Heart right ventricle (tissue), 16 donors: ENCODE results near the gene HERC5. TPM values are rescaled to one million over a fixed set of nuclear protein-coding genes. Genes with fewer than 3 reads are reported as not detected.

Experiments
- ATAC-seq, 8 donors: fragments of 200-7000 bp; cut with Tn5 transposase; one replicate each; pipeline ENCODE4 v1.9.1; 2020; ENCODE audit warnings: mild to moderate bottlenecking in 8 of 8, moderate library complexity in 8 of 8, moderate number of reproducible peaks in 1 of 8
- DNase-seq, 2 donors: peaks; one replicate each; pipeline ENCODE4 v3.0.0-alpha.2; 2020
- H3K27ac ChIP-seq, 10 donors: fragments of 200-600 bp; sonication (generic) in 2 of 10; one replicate each; pipeline versions ENCODE4 v1.5.0 to v1.8.0; 2020 to 2022; ENCODE audit warnings: mild to moderate bottlenecking in 3 of 10
- H3K27me3 ChIP-seq, 7 donors: fragments of 200-600 bp; one replicate each; pipeline ENCODE4 v1.8.0; 2021 to 2022; ENCODE audit warnings: mild to moderate bottlenecking in 2 of 7
- H3K36me3 ChIP-seq, 9 donors: fragments of 200-600 bp; sonication (generic) in 1 of 9; one replicate each; pipeline versions ENCODE4 v1.5.0 to v1.8.0; 2020 to 2022; ENCODE audit warnings: mild to moderate bottlenecking in 2 of 9
- H3K4me1 ChIP-seq, 9 donors: fragments of 200-600 bp; sonication (generic) in 1 of 9; one replicate each; pipeline versions ENCODE4 v1.5.0 to v1.8.0; 2020 to 2022; ENCODE audit warnings: mild to moderate bottlenecking in 4 of 9
- H3K4me3 ChIP-seq, 10 donors: fragments of 200-600 bp; sonication (generic) in 2 of 10; one replicate each; pipeline versions ENCODE4 v1.5.0 to v1.8.0; 2020 to 2022; ENCODE audit warnings: mild to moderate bottlenecking in 7 of 10, moderate library complexity in 2 of 10
- H3K9me3 ChIP-seq, 11 donors: fragments of 200-600 bp in 10 of 11; sonication (generic) in 2 of 11; one replicate each; pipeline versions ENCODE4 v1.5.0 to v1.8.0; 2013 to 2022; ENCODE audit warnings: mild to moderate bottlenecking in 2 of 11, control low read depth in 1 of 11, moderate library complexity in 1 of 11
- CTCF ChIP-seq, 9 donors: fragments of 200-600 bp; sonication (generic) in 2 of 9; IDR thresholded peaks; one replicate each; pipeline versions ENCODE4 v1.5.0 to v1.8.0; 2021 to 2022; ENCODE audit warnings: antibody characterized with exemption in 9 of 9, mild to moderate bottlenecking in 5 of 9, moderate library complexity in 1 of 9
- WGBS, 2 donors: extraction: QIAGEN DNeasy Blood & Tissue Kit; methylation state at CpG; one replicate each; pipeline ENCODE4 v1.1.7; 2013; ENCODE audit warnings: inconsistent platforms in 1 of 2; 5-methylcytosine and 5-hydroxymethylcytosine counted together
- intact Hi-C, 10 donors: fragments of 100-400 bp; cut with DNase I; formaldehyde crosslinking; loops; one replicate each; pipeline versions ENCODE4 v1.11.1 to v1.14.2; 2022
- polyA plus RNA-seq, 2 donors: library from polyadenylated mRNA; stranded (reverse); fragments of 200-250 nt; gene quantifications; one replicate each; pipeline ENCODE4 v1.2.3, GENCODE V29; 2013
- total RNA-seq, 10 donors: library from RNA; stranded (reverse); fragmentation: NEBNext Ultra II Directional in 3 of 10; extraction: Animal tissue kit (Norgen Biotek cat#: 25700) in 3 of 10; gene quantifications; one replicate each; pipeline versions ENCODE4 v1.2.1 to v1.2.4, GENCODE V29; 2021 to 2023
- donor health status: Arrhythmogenic right ventricular cardiomyopathy.
- donor health status: ischemic (EF 13 %, LVEDD 7.1; RV severe dilation, severe dysfunction).
- donor health status: healthy with polysubstance abuse.
- donor health status: DM: no; HTN: yes; CAD: no.
- donor health status: DM: no; HTN: no; CAD: no.
- donor health status: ischemic (EF 25% LVEDD 6.9; RV normal size, moderate dysfunction).
- donor health status: ischemic (EF 25% LVEDD 5.7; RV mildly dilated, moderate dysfunction).
- donor health status: healthy.
- donor health status: DM: yes; HTN: yes; CAD: no.
- donor health status: Ischemic cardiomyopathy.
- donor health status: ischemic (EF 35%, LVEDD 5.7; RV mildly dilated, moderate dysfunction).
- donor health status: nonischemic (EF 11% LVEDD 7.7; RV severe dilation, severe dysfunction).
- donor health status: DM: yes; HTN: yes; CAD: no.
- donor health status: PGD.
- donor health status: ischemic (EF 29% LVEDD 5.4; RV normal size, mild dysfunction).
- donor health status: nonischemic (EF 23%, LVEDD 6.1; RV moderate dilation, normal function).

HERC5 gene
- total and polyA plus RNA-seq, 12 donors, result 0.84 to 4.7 (median 2.3) TPM

- DNase-seq, result no peak
- Histone ChIP-seq H3K4me1 (peaks cover 0 to 13% (median 0%) of the 10 kb centered on the region in 9 donors), H3K36me3 (peaks cover 0 to 70% (median 23%) of the 10 kb centered on the region in 9 donors), H3K27ac (no peak overlapping the region), H3K4me3 (no peak overlapping the region), H3K27me3 (no peaks in the 10 kb centered on the region), H3K9me3 (no peaks in the 10 kb centered on the region)
- no peak for TF ChIP-seq CTCF (IDR thresholded peaks at IDR 0.05)
- intact Hi-C loops, result loop anchor here in 1 of 10 donors (10.0 kb wide), 1 partner anchor 47 kb away; no protein-coding TSS in a partner anchor
- ATAC-seq, result no peak
These were observed 15.2 kb upstream of the HERC5 start for GRCh38 chr4:88441696-88442095.

GRCh38 chr4:88442689-88443191 lies 14.2 kb upstream of the HERC5 start:
- peaks cover 0 to 14% (median 0%) of the 10 kb centered on the region in 9 donors for H3K4me1 ChIP-seq
- DNase-seq, result no peak
- no peak overlapping the region for H3K4me3 ChIP-seq
- no peaks in the 10 kb centered on the region for H3K9me3 ChIP-seq
- WGBS, 2 donors, result 97 to 100% methylated on average over 1 of the region's 1 CpG
- ATAC-seq, result no peak
- no peak for TF ChIP-seq CTCF (IDR thresholded peaks at IDR 0.05)
- peaks cover 0 to 60% (median 23%) of the 10 kb centered on the region in 9 donors for H3K36me3 ChIP-seq
- intact Hi-C loops, result loop anchor here in 1 of 10 donors (10.0 kb wide), 1 partner anchor 48 kb away; no protein-coding TSS in a partner anchor
- H3K27me3 ChIP-seq, result no peaks in the 10 kb centered on the region
- no peak overlapping the region for H3K27ac ChIP-seq

GRCh38 chr4:88443486-88443885 lies 13.4 kb upstream of the HERC5 start:
- no peaks in the 10 kb centered on the region for H3K27me3 ChIP-seq
- H3K36me3 ChIP-seq, result peaks cover 0 to 52% (median 17%) of the 10 kb centered on the region in 9 donors
- intact Hi-C loops, result loop anchor here in 1 of 10 donors (10.0 kb wide), 1 partner anchor 49 kb away; no protein-coding TSS in a partner anchor
- H3K9me3 ChIP-seq, result no peaks in the 10 kb centered on the region
- peaks cover 0 to 14% (median 0%) of the 10 kb centered on the region in 9 donors for H3K4me1 ChIP-seq
- H3K4me3 ChIP-seq, result no peak overlapping the region
- 92 to 93% methylated on average over 5 of the region's 5 CpGs for WGBS, 2 donors
- DNase-seq, result no peak
- no peak for TF ChIP-seq CTCF (IDR thresholded peaks at IDR 0.05)
- no peak for ATAC-seq
- no peak overlapping the region for H3K27ac ChIP-seq

DNA sequence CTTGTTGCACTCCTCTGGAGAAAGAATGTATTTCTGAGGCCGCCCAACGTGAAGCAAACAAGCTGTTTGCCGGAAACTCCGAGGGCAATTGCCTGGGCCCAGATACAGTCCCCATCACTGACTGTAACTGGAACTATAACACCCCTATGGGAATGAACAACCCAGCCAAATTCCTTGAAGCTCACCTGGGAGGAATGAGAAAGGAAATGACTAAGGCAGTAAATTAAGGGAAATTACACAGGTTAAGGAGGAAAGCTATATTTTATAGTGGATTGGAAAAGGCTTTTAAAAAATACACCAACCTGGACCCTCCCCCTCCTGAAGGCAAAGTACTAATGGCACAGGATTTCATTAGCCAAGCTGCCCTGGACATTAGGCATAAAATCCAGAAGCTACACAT lies 11.7 kb upstream of the HERC5 start:
- no peak overlapping the region for H3K27ac ChIP-seq
- WGBS, 2 donors, result 86 to 87% methylated on average over 4 of the region's 4 CpGs
- ATAC-seq (no peak), DNase-seq (no peak)
- H3K9me3 ChIP-seq, result no peaks in the 10 kb centered on the region
- H3K4me1 ChIP-seq, result peaks cover 0 to 14% (median 0%) of the 10 kb centered on the region in 9 donors
- no peak overlapping the region for H3K4me3 ChIP-seq
- no peak for TF ChIP-seq CTCF (IDR thresholded peaks at IDR 0.05)
- H3K27me3 ChIP-seq, result no peaks in the 10 kb centered on the region
- peaks cover 0 to 35% (median 14%) of the 10 kb centered on the region in 9 donors for H3K36me3 ChIP-seq
- intact Hi-C loops, result loop anchor here in 1 of 10 donors (10.0 kb wide), 1 partner anchor 50 kb away; no protein-coding TSS in a partner anchor
